Measurements from ENCODE around the gene RALGAPA2. TPM values are rescaled to one million over a fixed set of nuclear protein-coding genes. Genes with fewer than 3 reads are reported as not detected.
A peak's percentile ranks its signal among the peaks of the same experiment; 100 is the strongest.

Gene RALGAPA2
- total RNA-seq, 2 donors from 2014 or later, result 38.5 to 39.2 TPM

DNA sequence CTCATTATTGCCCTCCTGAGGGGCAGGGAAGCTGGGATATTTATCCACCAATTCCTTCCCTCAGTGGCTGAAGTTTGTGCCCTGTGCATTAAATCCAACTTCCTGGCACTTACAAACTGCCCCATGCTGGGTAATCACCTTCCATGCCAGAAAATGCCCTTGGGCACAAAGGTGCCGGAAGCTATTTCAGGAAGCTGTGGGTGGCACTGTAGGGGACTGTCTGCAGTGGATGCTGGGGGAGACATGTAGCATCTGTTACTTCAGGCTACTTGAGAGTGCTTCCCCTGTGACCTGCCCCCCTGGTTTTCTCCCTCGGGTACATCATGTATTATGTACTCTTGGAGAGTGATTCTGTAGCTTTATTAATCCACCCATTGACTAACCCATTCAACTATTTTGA is 24.7 kb upstream of the RALGAPA2 start:
- DNase-seq (ENCODE audit: low spot score), result no peak
- H3K4me3 Mint-ChIP-seq, result no peak overlapping the region
- no peaks in the 10 kb centered on the region for H3K9me3 Mint-ChIP-seq
- peaks cover 13 to 19% of the 10 kb centered on the region in 2 donors for H3K4me1 Mint-ChIP-seq (ENCODE audit: low read depth in 2 of 2)
- ATAC-seq, result peak in 1 of 2 donors; percentile 11
- H3K36me3 Mint-ChIP-seq, result no peaks in the 10 kb centered on the region
- peaks cover 5 to 29% of the 10 kb centered on the region in 2 donors for H3K27me3 Mint-ChIP-seq
- H3K27ac Mint-ChIP-seq, result no peak overlapping the region

DNA sequence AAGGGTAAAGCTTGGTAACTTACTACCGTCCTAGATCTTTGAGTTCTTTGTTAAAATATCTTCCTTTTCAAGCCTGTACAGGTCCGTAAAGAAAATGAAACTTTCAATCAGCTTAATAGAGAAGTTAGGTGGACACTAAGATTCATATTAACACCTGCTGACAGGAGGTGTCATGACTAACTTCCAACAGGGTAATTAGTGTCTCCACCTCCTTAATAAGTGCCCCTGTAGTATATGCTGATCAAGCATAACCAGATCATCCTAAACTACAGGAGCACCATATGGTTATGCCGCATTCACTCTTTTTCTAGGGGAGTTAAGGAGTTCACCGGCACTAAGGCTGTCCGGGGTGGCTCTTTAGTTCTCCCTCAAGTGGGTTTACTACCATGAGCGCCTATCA is 23.9 kb upstream of the RALGAPA2 start:
- peaks cover 5 to 21% of the 10 kb centered on the region in 2 donors for H3K27me3 Mint-ChIP-seq
- H3K36me3 Mint-ChIP-seq, result no peaks in the 10 kb centered on the region
- ATAC-seq (no peak), DNase-seq (ENCODE audit: low spot score) (no peak)
- no peak overlapping the region for H3K27ac Mint-ChIP-seq
- peaks cover 13 to 19% of the 10 kb centered on the region in 2 donors for H3K4me1 Mint-ChIP-seq (ENCODE audit: low read depth in 2 of 2)
- H3K9me3 Mint-ChIP-seq, result no peaks in the 10 kb centered on the region
- no peak overlapping the region for H3K4me3 Mint-ChIP-seq

DNA sequence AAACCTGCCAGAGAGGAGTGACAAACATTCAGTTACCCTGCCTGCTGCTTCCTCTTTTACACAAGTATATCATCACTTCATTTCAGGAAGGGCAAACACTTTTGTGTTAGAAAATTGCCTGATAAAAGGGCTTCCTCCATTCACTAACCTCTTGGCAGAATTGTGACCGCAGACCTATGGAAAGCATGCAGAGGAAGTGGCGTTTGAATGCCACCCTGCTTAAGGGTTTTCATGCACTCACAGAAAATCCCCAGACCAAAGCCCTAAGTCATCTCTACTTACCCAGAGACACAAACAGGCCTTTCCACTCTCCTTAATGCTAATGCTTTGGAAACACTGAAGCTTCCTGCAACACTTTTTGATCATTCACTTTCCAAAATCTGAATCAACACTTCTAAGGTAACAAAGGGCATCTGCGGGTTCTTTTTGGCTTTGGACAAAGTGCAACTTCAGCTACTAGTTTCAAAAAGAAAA is 22.1 kb upstream of the RALGAPA2 start:
- DNase-seq (ENCODE audit: low spot score), result no peak
- Mint-ChIP-seq H3K27ac (peak overlapping the region in 1 of 2 donors; percentile 22), H3K4me3 (no peak overlapping the region)

DNA sequence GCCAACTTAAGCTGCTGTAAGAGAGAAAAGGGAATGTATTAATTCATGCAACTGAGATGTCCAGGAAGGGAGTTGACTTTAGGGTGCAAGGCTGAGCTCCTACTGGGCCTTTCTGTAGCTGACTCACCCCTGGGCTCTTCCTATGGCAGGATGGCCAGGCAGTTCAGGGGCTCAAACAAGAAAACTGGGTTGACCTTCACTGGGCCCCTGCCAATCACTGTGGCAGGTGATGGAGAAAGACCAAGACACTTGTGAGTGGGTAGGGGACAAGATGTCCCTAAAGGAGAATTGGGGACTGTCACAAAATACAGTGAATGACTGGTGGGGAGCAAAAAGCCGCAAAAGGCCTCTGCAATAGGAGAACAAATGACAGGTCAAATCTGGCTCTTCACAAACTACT is 21.5 kb upstream of the RALGAPA2 start:
- no peak for DNase-seq (ENCODE audit: low spot score)
- peak in 1 of 2 donors; percentile 36 for ATAC-seq
- no peak overlapping the region for H3K4me3 Mint-ChIP-seq
- peaks cover 5 to 14% of the 10 kb centered on the region in 2 donors for H3K27me3 Mint-ChIP-seq
- peaks cover 13 to 19% of the 10 kb centered on the region in 2 donors for H3K4me1 Mint-ChIP-seq (ENCODE audit: low read depth in 2 of 2)
- H3K27ac Mint-ChIP-seq, result peak overlapping the region in 1 of 2 donors; percentile 22
- no peaks in the 10 kb centered on the region for H3K9me3 Mint-ChIP-seq
- no peaks in the 10 kb centered on the region for H3K36me3 Mint-ChIP-seq

More for the DNA sequence above, 22.1 kb upstream of the RALGAPA2 start:
- Mint-ChIP-seq H3K36me3 (no peaks in the 10 kb centered on the region), H3K27me3 (peaks cover 5 to 19% of the 10 kb centered on the region in 2 donors), H3K4me1 (ENCODE audit: low read depth in 2 of 2) (peaks cover 13 to 19% of the 10 kb centered on the region in 2 donors), H3K9me3 (no peaks in the 10 kb centered on the region)
- ATAC-seq, result peak; percentile 53 to 55

DNA sequence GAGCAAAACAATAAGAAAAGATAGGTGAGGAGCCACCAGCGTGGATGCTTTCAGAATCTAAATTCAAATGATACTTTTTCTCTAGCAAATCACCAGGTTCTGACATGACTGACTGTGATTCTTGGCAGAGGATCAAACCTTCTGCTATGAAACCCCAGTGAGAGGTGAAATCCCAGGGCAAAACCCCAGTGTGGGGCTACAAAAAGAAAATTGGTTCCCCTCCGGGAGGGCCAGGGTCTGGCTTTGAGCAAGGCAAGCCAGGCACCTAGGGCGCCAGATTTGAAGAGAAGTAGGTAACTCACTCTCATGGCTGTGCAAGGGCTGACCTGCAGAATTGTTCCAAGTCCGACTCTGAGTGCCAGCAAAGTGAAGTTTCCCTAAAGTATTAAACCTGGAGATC is 20.2 kb upstream of the RALGAPA2 start:
- H3K4me1 Mint-ChIP-seq (ENCODE audit: low read depth in 2 of 2), result peaks cover 13 to 19% of the 10 kb centered on the region in 2 donors
- H3K27me3 Mint-ChIP-seq, result peaks cover 5 to 16% of the 10 kb centered on the region in 2 donors
- H3K4me3 Mint-ChIP-seq, result no peak overlapping the region
- ATAC-seq, result no peak
- no peak for DNase-seq (ENCODE audit: low spot score)
- no peaks in the 10 kb centered on the region for H3K36me3 Mint-ChIP-seq
- no peaks in the 10 kb centered on the region for H3K9me3 Mint-ChIP-seq
- no peak overlapping the region for H3K27ac Mint-ChIP-seq

DNA sequence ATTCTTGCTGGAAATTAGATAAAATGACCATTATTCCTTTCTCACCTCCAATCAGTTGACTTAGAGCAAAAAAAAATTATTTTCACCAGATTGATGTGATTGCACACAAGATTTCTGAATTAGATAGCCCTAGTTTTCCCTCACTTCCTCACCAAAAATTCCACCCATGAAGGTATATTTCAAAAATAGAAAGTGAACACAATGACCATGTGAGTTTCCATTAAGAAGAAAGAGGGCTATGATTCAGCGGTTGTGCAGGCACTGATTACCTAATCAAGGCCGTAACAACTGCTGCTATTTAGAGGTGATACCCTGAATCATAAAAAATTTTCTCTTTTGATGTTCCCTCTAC is 19.5 kb upstream of the RALGAPA2 start:
- ATAC-seq (no peak), DNase-seq (ENCODE audit: low spot score) (no peak)
- no peak overlapping the region for H3K4me3 Mint-ChIP-seq
- H3K27ac Mint-ChIP-seq, result no peak overlapping the region
- no peaks in the 10 kb centered on the region for H3K36me3 Mint-ChIP-seq
- H3K4me1 Mint-ChIP-seq (ENCODE audit: low read depth in 2 of 2), result peaks cover 10 to 15% of the 10 kb centered on the region in 2 donors
- H3K27me3 Mint-ChIP-seq, result peaks cover 2 to 15% of the 10 kb centered on the region in 2 donors
- no peaks in the 10 kb centered on the region for H3K9me3 Mint-ChIP-seq

DNA sequence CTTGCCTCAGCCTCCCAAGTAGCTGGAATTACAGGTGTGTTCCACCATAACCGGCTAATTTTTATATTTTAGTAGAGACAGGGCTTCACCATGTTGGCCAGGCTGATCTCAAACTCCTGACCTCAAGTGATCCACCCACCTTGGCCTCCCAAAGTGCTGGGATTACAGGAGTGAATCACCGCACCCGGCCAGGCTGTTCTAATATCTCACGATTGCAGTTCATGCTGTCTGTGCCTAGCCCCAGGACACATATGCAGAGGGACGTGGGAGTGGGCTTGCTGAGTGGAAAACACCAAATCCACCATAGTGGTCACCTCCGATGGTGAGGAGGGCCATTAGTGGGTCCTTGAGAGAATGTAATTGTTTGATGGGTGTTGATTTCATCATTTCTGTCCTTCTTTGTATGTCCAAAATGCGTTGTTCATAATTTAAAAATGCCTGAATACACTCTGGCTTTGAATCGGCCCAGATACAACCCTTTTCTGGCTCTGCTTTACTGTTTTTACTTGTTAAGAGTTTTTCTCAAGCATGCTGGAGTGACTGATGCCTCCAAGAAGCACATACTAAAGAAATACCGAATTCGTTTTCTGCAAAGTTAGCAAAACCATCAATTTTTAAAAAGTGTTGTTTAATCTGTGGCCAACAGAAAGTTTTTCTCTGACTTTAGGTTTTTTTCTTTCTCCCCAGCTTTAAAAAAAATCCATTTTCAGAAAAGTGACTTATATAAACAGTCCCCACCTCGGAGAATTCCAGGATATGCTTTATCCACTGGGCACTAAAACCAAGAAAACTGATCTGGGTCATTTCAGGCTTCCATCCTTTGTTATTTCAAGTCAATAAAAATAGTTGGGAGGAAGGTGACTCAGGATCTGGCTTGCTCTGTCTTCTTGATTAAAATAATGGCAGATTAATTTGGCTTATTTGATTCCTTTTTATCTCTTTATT is 18.8 kb upstream of the RALGAPA2 start:
- peaks cover 10 to 15% of the 10 kb centered on the region in 2 donors for H3K4me1 Mint-ChIP-seq (ENCODE audit: low read depth in 2 of 2)
- no peak for DNase-seq (ENCODE audit: low spot score)
- no peak overlapping the region for H3K27ac Mint-ChIP-seq
- no peak overlapping the region for H3K4me3 Mint-ChIP-seq
- ATAC-seq, result no peak
- H3K9me3 Mint-ChIP-seq, result no peaks in the 10 kb centered on the region
- H3K27me3 Mint-ChIP-seq, result peaks cover 0 to 15% of the 10 kb centered on the region in 2 donors
- no peaks in the 10 kb centered on the region for H3K36me3 Mint-ChIP-seq

DNA sequence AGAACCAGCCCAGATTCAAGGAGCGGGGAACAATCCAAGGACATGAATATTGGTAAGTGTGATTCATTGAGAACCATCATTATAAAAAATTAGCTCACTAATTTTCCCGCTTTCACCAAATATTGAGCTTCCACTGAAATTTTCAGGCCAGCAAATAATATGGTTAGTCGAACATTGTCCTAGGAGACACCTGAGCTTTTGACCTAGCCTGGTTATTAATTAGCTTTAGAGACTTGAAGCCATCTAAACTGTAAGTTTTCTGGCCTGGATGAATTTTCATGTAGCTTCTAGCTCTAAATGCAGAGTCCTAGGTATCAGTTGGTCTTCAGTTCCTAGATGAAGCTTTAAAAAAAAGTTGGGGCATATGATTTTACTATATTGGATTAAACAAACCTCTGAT is 17.1 kb upstream of the RALGAPA2 start:
- no peak for DNase-seq (ENCODE audit: low spot score)
- peaks cover 0 to 22% of the 10 kb centered on the region in 2 donors for H3K27me3 Mint-ChIP-seq
- H3K36me3 Mint-ChIP-seq, result no peaks in the 10 kb centered on the region
- ATAC-seq, result no peak
- H3K4me3 Mint-ChIP-seq, result no peak overlapping the region
- H3K9me3 Mint-ChIP-seq, result no peaks in the 10 kb centered on the region
- peaks cover 8 to 11% of the 10 kb centered on the region in 2 donors for H3K4me1 Mint-ChIP-seq (ENCODE audit: low read depth in 2 of 2)
- H3K27ac Mint-ChIP-seq, result no peak overlapping the region

DNA sequence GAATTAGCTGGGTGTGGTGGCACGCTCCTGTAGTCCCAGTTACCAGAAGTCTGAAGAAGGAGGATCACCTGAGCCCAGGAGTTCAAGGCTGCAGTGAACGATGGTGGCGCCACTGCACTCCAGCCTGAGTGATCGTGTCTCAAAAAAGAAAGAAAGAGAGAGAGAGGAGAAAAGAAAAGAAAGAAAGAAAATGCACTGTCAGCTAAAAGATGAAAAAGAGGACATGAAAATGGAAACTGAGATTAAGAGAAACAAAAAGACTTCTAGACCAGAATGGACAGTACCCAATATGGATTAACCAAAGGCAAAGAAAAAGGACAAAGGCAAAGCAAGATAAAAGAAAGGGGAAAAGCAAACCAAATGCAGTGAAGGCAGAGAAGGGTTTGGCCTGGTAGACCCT is 9.0 kb upstream of the RALGAPA2 start:
- H3K4me3 Mint-ChIP-seq, result no peak overlapping the region
- no peaks in the 10 kb centered on the region for H3K36me3 Mint-ChIP-seq
- no peaks in the 10 kb centered on the region for H3K4me1 Mint-ChIP-seq (ENCODE audit: low read depth in 2 of 2)
- DNase-seq (ENCODE audit: low spot score) (no peak), ATAC-seq (no peak)
- no peaks in the 10 kb centered on the region for H3K9me3 Mint-ChIP-seq
- H3K27ac Mint-ChIP-seq, result no peak overlapping the region
- H3K27me3 Mint-ChIP-seq, result peaks cover 2 to 7% of the 10 kb centered on the region in 2 donors

DNA sequence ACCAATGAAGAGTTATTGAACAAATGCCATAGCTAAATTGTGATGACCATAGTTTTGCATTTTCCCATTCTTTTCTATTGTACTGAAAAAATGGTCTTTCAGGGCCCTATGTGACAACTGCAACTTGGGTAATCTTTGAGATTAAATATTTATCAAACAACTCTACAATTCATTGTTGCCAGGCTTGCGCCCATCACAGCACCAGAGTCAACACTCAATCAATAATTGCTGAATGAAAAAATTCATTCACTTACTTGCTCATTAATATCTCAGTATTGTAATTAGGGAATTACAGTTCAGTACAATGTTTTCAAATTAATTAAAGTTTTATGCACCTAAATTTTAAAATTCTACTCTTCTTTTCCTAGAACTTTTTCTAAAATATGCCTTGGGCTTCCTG is 7.7 kb upstream of the RALGAPA2 start:
- no peak for ATAC-seq
- no peaks in the 10 kb centered on the region for H3K4me1 Mint-ChIP-seq (ENCODE audit: low read depth in 2 of 2)
- H3K36me3 Mint-ChIP-seq, result no peaks in the 10 kb centered on the region
- H3K27ac Mint-ChIP-seq, result no peak overlapping the region
- H3K9me3 Mint-ChIP-seq, result no peaks in the 10 kb centered on the region
- DNase-seq (ENCODE audit: low spot score), result no peak
- no peak overlapping the region for H3K4me3 Mint-ChIP-seq
- peaks cover 0 to 5% of the 10 kb centered on the region in 2 donors for H3K27me3 Mint-ChIP-seq

DNA sequence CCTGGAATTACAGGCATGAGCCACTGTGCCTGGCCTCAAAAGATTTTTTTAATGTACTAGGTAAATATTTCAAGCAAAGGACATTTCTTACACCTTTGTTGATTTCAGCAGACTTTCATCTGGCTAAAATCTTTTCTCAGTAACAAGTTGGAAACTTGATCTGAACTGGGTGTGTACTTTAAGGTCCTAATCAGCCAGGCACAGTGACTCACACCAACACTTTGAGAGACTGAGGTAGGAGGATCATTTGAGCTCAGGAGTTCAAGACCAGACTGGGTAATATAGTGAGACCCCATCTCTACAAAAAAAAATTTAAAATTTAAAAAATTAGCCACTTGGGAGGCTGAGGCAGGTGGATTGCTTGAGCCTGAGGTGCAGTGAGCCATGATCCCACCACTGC is 7.0 kb upstream of the RALGAPA2 start:
- DNase-seq (ENCODE audit: low spot score) (no peak), ATAC-seq (no peak)
- H3K36me3 Mint-ChIP-seq, result no peaks in the 10 kb centered on the region
- no peaks in the 10 kb centered on the region for H3K4me1 Mint-ChIP-seq (ENCODE audit: low read depth in 2 of 2)
- H3K27me3 Mint-ChIP-seq, result peaks cover 0 to 5% of the 10 kb centered on the region in 2 donors
- no peak overlapping the region for H3K4me3 Mint-ChIP-seq
- H3K9me3 Mint-ChIP-seq, result no peaks in the 10 kb centered on the region
- no peak overlapping the region for H3K27ac Mint-ChIP-seq

DNA sequence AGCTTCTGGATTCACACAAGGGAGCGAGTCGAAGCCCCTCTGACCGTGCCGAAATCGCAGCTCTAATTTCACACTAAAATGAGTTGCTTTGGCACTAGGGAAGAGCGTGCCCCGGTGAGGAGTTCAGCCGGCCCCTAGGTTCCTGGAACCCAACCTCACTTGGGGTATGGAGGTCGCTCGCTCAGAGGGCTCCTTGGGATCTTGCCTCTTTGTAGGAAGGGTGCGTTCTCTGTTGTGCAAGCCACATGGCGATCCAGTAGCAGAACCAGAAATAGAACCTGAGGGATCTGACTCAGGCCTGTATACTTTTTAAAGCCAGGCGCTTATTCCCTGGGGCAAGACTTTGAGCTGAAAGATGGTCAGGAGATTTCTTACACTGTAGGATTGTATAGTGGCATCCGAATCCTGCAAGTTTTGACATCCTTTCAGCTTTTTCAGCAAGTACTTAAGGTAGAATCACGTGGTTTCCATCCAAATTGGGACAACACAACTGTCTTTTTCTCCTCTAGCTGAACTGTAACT is 861 bp upstream of the RALGAPA2 start:
- Mint-ChIP-seq H3K27me3 (peaks cover 0 to 3% of the 10 kb centered on the region in 2 donors), H3K4me3 (peak overlapping the region; percentile 91), H3K4me1 (ENCODE audit: low read depth in 2 of 2) (peaks cover 23 to 28% of the 10 kb centered on the region in 2 donors), H3K36me3 (no peaks in the 10 kb centered on the region), H3K27ac (peak overlapping the region; percentile 84 to 93), H3K9me3 (no peaks in the 10 kb centered on the region)
- DNase-seq (ENCODE audit: low spot score) (no peak), ATAC-seq (no peak)

DNA sequence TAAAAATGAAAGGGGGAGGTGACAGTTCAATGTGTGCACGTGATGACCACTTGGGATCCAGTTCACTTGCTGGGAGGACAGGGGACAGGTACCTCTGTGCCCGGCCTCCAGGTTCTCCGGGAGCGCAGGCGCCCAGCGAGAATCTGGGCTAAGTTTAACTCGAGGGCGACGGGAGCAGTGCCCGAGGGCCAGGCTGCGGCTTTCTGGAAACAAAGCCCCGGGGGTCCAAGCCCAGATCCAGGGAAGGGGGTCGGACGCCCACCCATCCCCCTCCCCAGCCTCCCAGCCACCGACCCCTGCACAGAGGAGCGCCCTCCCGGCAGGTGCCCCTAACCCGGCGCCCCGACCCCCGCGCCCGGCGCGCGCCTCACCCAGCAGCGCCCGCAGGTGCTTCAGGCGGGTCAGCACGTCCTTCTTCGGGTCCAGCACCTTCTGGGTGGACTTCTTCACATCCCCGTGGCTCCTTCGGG is 405 bp downstream of the RALGAPA2 start:
- Mint-ChIP-seq H3K27ac (peak overlapping the region; percentile 83 to 93), H3K9me3 (no peaks in the 10 kb centered on the region), H3K36me3 (no peaks in the 10 kb centered on the region), H3K4me1 (ENCODE audit: low read depth in 2 of 2) (peaks cover 29 to 31% of the 10 kb centered on the region in 2 donors), H3K27me3 (peaks cover 0 to 3% of the 10 kb centered on the region in 2 donors), H3K4me3 (peak overlapping the region; percentile 95)
- ATAC-seq (no peak), DNase-seq (ENCODE audit: low spot score) (peak; percentile 64)

DNA sequence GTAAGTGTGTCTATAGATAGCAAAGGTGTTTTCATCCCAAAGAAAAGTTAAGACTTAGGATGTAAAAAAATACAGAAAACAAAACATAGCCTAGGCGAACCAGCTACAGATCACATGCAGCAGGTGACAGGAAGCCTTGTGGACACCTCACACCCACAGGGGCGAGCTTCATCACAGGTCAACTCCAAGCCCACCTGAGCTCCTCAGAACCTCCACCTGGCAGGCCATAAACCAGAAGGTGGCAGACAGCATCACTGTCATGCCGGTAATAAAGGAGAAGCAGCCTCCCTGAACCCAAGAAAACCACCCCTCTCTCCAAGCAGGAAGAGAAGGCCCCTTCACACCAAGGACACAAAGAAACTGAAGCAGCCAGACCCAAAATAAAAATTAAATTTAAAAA is 1.0 kb downstream of the RALGAPA2 start:
- Mint-ChIP-seq H3K27ac (peak overlapping the region; percentile 83 to 92), H3K36me3 (no peaks in the 10 kb centered on the region), H3K4me1 (ENCODE audit: low read depth in 2 of 2) (peaks cover 32 to 34% of the 10 kb centered on the region in 2 donors), H3K9me3 (no peaks in the 10 kb centered on the region), H3K4me3 (peak overlapping the region; percentile 95), H3K27me3 (peaks cover 0 to 3% of the 10 kb centered on the region in 2 donors)
- ATAC-seq (no peak), DNase-seq (ENCODE audit: low spot score) (no peak)

Measured in natural killer cell treated with Interleukin-12 subunit alpha and Interleukin-12 subunit beta and Interleukin-15 and Interleukin-18, amount 100 ng/mL, for 72 hours (primary cell).